Prostate gland (tissue), 2 donors: ENCODE measurements around the gene IGF2. TPM values are rescaled to one million over a fixed set of nuclear protein-coding genes. Genes with fewer than 3 reads are reported as not detected.

ENCODE experiments used
- DNase-seq: peaks from one replicate; pipeline ENCODE4 v3.0.0-alpha.2; 2019; ENCODE audit warnings: low spot score
- H3K27ac ChIP-seq, 2 donors: fragments of 200-600 bp; sonication (generic); 2 replicates each; pipeline ENCODE4 v1.5.1; 2017 to 2019
- H3K27me3 ChIP-seq: fragments of 200-600 bp; sonication (generic); replicated peaks from 2 replicates; pipeline ENCODE4 v1.5.1; 2019; ENCODE audit not compliant: insufficient read depth
- H3K36me3 ChIP-seq, 2 donors: fragments of 200-600 bp; sonication (generic); 1 replicate in 1 of 2; 2 replicates in 1 of 2; pipeline versions ENCODE4 v1.5.1 to v1.8.1; 2017 to 2019
- H3K4me1 ChIP-seq: fragments of 200-600 bp; sonication (generic); replicated peaks from 2 replicates; pipeline ENCODE4 v1.5.1; 2019
- H3K4me3 ChIP-seq, 2 donors: fragments of 200-600 bp; sonication (generic); 2 replicates each; pipeline ENCODE4 v1.5.1; 2017 to 2019
- H3K9me3 ChIP-seq: fragments of 200-600 bp; sonication (generic); 2 replicates; pipeline ENCODE4 v1.5.1; 2017
- POLR2A ChIP-seq: fragments of 450-650 bp; IDR thresholded peaks from one replicate; pipeline ENCODE4 v1.6.1; 2016; ENCODE audit warnings: antibody characterized with exemption, mild to moderate bottlenecking
- POLR2AphosphoS5 ChIP-seq: sonication (generic); formaldehyde crosslinking; IDR thresholded peaks from one replicate; pipeline ENCODE4 v1.6.1; 2017; ENCODE audit warnings: antibody characterized with exemption
- WGBS: methylation state at CpG from one replicate; pipeline ENCODE4 v1.1.5; 2018; 5-methylcytosine and 5-hydroxymethylcytosine counted together
- intact Hi-C: fragments of 100-400 bp; cut with DNase I; formaldehyde crosslinking; loops from one replicate; pipeline ENCODE4 v1.14.2; 2022
- total RNA-seq, 2 donors: library from RNA; depleted of rRNA; stranded (reverse); fragments of >200 nt; gene quantifications; one replicate each; pipeline ENCODE4 v1.1.0, GENCODE V29; 2016
- TF ChIP-seq, protein P1 (sequence below), 4 experiments: fragments of 200-600 bp in 2 of 4; fragments of 450-650 bp in 2 of 4; sonication (generic) in 2 of 4; IDR thresholded peaks; 1 replicate in 3 of 4; 2 replicates in 1 of 4; pipeline ENCODE4 v1.5.1; 2016 to 2019; ENCODE audit warnings: antibody characterized with exemption in 4 of 4, mild to moderate bottlenecking in 2 of 4, moderate library complexity in 2 of 4

Gene IGF2
- total RNA-seq, 2 donors from 2014 or later: 4.1 to 80.7 TPM

DNA sequence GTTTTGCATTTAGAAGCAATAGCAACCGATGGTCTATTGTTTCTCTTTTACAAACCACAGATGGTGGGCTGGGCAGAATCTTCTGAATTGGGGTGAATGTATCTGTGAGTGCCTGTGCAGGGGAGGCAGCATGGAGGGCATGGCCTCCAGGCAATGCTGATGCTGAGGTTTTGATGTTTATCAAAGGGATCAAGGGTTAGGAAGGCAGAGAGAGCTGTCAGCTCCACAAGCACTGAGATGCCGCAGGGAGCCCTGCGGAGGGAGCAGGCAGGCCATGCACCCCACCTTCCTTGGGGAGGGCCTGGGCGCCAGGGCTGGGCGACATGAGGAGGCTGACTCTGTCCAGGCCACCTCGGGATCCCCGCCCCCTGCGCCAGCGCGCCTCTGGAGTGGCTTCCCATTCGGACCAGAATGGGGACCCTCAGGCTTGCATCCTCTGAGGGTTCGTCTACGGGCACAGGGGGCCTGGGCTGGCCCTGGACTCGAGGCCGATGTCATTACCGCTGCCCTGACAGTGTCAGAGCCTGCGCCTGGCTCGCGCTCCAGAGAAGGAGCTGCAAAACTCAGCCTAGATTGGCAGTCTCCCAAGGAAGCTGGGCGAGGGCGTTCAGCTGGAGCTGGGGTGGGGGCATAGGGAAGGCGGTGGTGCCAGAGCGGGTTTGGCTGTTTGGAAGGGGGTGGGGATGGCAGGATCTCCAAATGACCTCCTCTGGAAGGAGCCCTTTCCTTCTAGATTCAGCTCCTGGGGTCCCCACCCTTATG lies 46.3 kb upstream of the IGF2 start:
- WGBS: 62% methylated on average over 23 of the region's 23 CpGs
- no peak for DNase-seq
- Histone ChIP-seq H3K27me3 (peaks cover 6% of the 10 kb centered on the region), H3K4me3 (no peak overlapping the region), H3K27ac (no peak overlapping the region), H3K36me3 (no peaks in the 10 kb centered on the region), H3K4me1 (no peaks in the 10 kb centered on the region), H3K9me3 (no peaks in the 10 kb centered on the region)
- TF ChIP-seq POLR2AphosphoS5 (no peak), POLR2A (no peak)
- TF ChIP-seq, protein P1, sequence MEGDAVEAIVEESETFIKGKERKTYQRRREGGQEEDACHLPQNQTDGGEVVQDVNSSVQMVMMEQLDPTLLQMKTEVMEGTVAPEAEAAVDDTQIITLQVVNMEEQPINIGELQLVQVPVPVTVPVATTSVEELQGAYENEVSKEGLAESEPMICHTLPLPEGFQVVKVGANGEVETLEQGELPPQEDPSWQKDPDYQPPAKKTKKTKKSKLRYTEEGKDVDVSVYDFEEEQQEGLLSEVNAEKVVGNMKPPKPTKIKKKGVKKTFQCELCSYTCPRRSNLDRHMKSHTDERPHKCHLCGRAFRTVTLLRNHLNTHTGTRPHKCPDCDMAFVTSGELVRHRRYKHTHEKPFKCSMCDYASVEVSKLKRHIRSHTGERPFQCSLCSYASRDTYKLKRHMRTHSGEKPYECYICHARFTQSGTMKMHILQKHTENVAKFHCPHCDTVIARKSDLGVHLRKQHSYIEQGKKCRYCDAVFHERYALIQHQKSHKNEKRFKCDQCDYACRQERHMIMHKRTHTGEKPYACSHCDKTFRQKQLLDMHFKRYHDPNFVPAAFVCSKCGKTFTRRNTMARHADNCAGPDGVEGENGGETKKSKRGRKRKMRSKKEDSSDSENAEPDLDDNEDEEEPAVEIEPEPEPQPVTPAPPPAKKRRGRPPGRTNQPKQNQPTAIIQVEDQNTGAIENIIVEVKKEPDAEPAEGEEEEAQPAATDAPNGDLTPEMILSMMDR (IDR thresholded peaks at IDR 0.05): no peak
- intact Hi-C loops: no loop called here

DNA sequence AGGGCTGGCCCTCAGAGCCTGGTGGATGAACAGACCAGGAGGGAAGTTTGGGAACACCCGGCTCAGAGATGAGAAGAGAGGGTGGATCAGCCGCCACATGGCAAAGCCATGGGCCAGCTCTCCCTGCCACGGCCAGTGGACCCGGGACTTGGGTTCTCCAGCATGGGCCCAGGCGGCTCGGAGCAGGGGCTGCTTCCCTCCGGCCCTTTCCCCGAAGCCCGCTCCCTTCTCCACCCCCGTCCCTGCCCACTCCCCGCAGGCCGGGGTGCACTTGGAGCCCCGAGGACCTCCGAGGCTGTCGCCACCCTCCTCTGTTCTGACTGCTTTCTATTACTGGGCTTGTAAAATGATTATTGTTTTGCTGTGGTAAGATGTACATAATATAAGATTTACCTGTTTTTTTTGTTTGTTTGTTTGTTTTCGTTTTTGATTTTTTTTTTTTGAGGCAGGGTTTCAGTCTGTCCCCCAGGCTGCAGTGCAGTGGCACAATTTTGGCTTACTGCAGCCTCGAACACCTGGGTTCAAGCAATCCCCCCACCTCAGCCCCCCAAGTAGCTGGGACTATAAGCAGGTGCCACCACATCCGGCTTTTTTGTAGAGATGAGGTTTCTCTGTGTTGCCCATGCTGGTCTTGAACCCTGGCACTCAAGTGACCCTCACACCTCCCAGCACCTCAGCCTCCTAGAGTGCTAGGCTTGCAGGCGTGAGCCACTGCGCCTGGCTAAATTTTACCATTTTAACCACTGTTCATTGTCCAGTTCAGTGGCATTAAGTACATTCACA lies 43.7 kb upstream of the IGF2 start:
- H3K27me3 ChIP-seq: peaks cover 3% of the 10 kb centered on the region
- no peaks in the 10 kb centered on the region for H3K9me3 ChIP-seq
- 83% methylated on average over 20 of the region's 20 CpGs for WGBS
- no peak for DNase-seq
- no peak overlapping the region for H3K27ac ChIP-seq
- intact Hi-C loops: no loop called here
- H3K4me1 ChIP-seq: no peaks in the 10 kb centered on the region
- TF ChIP-seq POLR2A (no peak), POLR2AphosphoS5 (no peak)
- TF ChIP-seq, protein P1 (IDR thresholded peaks at IDR 0.05): no peak
- no peak overlapping the region for H3K4me3 ChIP-seq
- no peaks in the 10 kb centered on the region for H3K36me3 ChIP-seq

DNA sequence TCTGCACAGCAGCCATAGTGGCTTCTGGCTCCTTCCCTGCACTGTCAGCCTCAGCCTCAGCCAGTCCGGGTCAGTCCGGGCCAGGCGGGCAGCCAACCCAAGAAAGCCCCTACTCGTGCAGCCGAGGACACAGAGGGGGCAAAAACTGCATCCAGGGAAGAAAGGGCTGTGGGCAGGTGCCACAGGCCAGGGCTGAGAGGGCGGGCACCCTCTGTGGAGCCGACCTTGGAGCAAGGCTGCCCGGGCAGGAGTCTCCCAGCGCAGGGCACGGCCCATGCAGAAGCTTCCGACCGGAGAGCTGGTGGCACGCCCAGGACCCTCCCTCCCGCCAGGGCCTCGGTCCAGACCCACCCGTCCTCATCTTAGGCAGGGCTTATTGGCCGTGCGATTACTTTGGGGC lies 42.9 kb upstream of the IGF2 start:
- Histone ChIP-seq H3K27me3 (peaks cover 3% of the 10 kb centered on the region), H3K36me3 (no peaks in the 10 kb centered on the region), H3K27ac (no peak overlapping the region), H3K9me3 (no peaks in the 10 kb centered on the region), H3K4me3 (no peak overlapping the region), H3K4me1 (no peaks in the 10 kb centered on the region)
- TF ChIP-seq POLR2A (no peak), POLR2AphosphoS5 (no peak)
- TF ChIP-seq, protein P1 (IDR thresholded peaks at IDR 0.05): no peak
- no peak for DNase-seq
- intact Hi-C loops: no loop called here
- 78% methylated on average over 16 of the region's 18 CpGs for WGBS

DNA sequence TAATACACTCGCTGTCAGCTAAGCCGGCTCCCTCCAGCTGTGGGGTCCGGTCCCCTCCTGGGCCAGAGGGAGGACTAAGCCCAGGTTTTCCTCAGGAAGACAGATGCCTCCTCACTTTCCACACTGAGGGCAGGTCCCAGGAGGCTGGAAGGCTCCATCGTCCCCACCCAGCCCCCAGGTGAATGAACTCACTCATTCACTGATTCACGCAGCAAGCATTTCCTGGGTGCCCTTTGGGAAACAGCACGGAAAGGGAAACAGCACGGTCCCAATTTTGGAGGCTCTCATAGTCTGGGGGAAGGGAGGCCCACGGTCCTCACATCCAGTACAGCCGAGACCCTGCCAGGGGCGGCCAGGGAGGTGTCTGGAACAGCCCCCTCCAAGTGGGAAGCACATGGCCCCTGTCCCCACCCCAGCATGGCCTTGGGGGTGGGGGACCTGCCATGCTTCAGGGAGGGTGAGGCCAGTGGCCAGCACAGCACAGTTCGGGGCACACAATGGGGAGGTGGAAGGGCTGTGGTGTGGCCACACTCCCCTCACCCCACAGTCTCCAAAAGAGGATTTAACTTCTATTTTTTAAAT lies 41.7 kb upstream of the IGF2 start:
- Histone ChIP-seq H3K4me1 (no peaks in the 10 kb centered on the region), H3K4me3 (no peak overlapping the region), H3K36me3 (no peaks in the 10 kb centered on the region), H3K27ac (no peak overlapping the region), H3K9me3 (no peaks in the 10 kb centered on the region), H3K27me3 (peaks cover 3% of the 10 kb centered on the region)
- 90% methylated on average over 9 of the region's 11 CpGs for WGBS
- no peak for TF ChIP-seq POLR2AphosphoS5
- TF ChIP-seq POLR2A: no peak
- TF ChIP-seq, protein P1 (IDR thresholded peaks at IDR 0.05): no peak
- DNase-seq: no peak
- intact Hi-C loops: no loop called here
